GM19438 (cell line): ENCODE measurements around the gene IGFBP7.

ENCODE experiments used
- ATAC-seq: cut with Tn5 transposase; IDR thresholded peaks from one replicate; pipeline ENCODE4 v1.9.1; 2021; ENCODE audit warnings: low read depth; ENCODE audit not compliant: unreplicated experiment

Gene IGFBP7

GRCh38 chr4:57098941-57099340 lies 11.2 kb downstream of the IGFBP7 start:
- no peak for ATAC-seq

GRCh38 chr4:57098415-57098814 lies 11.8 kb downstream of the IGFBP7 start:
- ATAC-seq, result no peak

GRCh38 chr4:57097711-57098110 lies 12.5 kb downstream of the IGFBP7 start:
- ATAC-seq, result no peak

GRCh38 chr4:57095956-57096355 lies 14.2 kb downstream of the IGFBP7 start:
- ATAC-seq, result no peak

- no peak for ATAC-seq
Observed at GRCh38 chr4:57095245-57095644, 14.9 kb downstream of the IGFBP7 start.

GRCh38 chr4:57094832-57095223 lies 15.4 kb downstream of the IGFBP7 start:
- no peak for ATAC-seq

GRCh38 chr4:57093845-57094831 lies 16.0 kb downstream of the IGFBP7 start:
- no peak for ATAC-seq

- no peak for ATAC-seq
Observed at GRCh38 chr4:57091657-57092162, 18.5 kb downstream of the IGFBP7 start.

GRCh38 chr4:57090079-57090478 lies 20.1 kb downstream of the IGFBP7 start:
- no peak for ATAC-seq

GRCh38 chr4:57089549-57089948 lies 20.6 kb downstream of the IGFBP7 start:
- no peak for ATAC-seq

- ATAC-seq, result no peak
Observed at GRCh38 chr4:57086031-57086723, 24.0 kb downstream of the IGFBP7 start.

- ATAC-seq, result no peak
Observed at GRCh38 chr4:57085278-57085677, 24.9 kb downstream of the IGFBP7 start.

- no peak for ATAC-seq
Observed at GRCh38 chr4:57084360-57084759, 25.8 kb downstream of the IGFBP7 start.

GRCh38 chr4:57083090-57083489 lies 27.1 kb downstream of the IGFBP7 start:
- no peak for ATAC-seq

GRCh38 chr4:57081651-57082621 lies 28.2 kb downstream of the IGFBP7 start:
- no peak for ATAC-seq

- no peak for ATAC-seq
Observed at GRCh38 chr4:57080781-57081650, 29.2 kb downstream of the IGFBP7 start.

- no peak for ATAC-seq
Observed at GRCh38 chr4:57078685-57079521, 31.3 kb downstream of the IGFBP7 start.

- ATAC-seq, result no peak
Observed at GRCh38 chr4:57077550-57078343, 32.4 kb downstream of the IGFBP7 start.
